ENCODE results near the gene MORN5.
A peak's percentile ranks its signal among the peaks of the same experiment; 100 is the strongest.

MORN5 gene

DNA sequence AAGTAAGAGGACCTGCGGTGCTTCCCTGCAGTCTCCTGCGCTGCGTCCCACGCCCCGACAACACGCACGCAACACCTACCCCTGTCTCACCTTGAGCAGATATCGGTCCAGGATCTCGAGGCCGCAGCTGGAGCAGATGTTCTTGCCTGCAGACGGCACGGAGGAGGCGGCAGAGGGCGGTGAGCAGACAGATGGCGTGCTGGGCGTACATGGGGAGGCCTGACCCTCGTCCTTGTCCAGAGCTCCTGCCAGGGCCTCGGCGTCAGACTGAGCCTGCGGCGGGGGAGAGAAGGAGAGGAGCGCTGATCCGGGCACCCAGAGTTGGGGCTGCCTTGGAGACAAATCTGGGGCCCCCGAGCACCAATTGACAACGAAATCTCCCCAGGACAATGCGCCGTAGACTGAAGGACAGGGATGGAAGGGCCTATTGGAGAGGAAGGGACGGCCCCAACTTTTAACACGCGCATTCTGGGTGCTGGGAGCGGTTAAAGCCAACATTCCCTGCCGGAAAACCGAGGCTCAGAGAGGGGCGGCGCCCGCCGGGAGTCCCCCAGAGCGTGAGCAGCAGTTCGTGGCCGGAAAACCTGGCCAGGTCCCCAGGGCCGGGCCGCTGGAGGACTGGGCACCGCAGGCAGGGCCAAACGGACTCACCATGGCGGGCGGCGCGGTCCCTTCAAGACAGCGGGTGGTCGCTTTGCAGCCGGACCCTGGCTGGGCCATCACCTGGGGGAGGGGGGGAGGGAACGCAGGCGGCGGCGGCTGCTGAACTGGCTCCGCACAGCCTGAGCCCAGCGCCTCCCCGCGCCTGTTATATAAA is 67.3 kb downstream of the MORN5 start (continued):
- TF ChIP-seq, protein P1, sequence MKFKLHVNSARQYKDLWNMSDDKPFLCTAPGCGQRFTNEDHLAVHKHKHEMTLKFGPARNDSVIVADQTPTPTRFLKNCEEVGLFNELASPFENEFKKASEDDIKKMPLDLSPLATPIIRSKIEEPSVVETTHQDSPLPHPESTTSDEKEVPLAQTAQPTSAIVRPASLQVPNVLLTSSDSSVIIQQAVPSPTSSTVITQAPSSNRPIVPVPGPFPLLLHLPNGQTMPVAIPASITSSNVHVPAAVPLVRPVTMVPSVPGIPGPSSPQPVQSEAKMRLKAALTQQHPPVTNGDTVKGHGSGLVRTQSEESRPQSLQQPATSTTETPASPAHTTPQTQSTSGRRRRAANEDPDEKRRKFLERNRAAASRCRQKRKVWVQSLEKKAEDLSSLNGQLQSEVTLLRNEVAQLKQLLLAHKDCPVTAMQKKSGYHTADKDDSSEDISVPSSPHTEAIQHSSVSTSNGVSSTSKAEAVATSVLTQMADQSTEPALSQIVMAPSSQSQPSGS (tag by site-specific recombination; IDR thresholded peaks at IDR 0.05; ENCODE audit: low read depth): no peak
- no peak for TF ChIP-seq ZNF416 (tag by site-specific recombination; IDR thresholded peaks at IDR 0.05)

DNA sequence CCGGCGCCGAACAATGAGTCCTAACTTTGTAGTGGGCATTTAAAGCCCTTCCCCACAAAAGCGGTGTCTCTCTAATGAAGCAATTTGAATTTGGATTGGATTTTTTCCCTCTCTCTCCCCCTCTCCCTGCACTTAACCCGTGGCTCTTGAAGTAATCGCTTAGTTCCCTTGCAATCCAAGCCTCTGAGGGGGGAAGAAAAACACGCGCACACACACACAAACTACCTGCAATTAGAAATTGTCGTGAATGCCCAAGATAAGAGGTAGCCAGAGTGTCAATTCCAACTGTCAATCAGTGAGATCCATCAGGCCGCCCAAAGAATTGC is 67.8 kb downstream of the MORN5 start:
- H3K4me1 ChIP-seq (ENCODE audit: control insufficient read depth, insufficient read depth, low read length): no peaks in the 10 kb centered on the region
- POLR2A ChIA-PET: interaction anchor here (1.9 kb wide), 1 partner anchor 13 kb away, joined by 8 read pairs; no protein-coding TSS in a partner anchor
- H3K9me3 ChIP-seq (ENCODE audit: control insufficient read depth, insufficient read depth, low read depth, low read length): no peaks in the 10 kb centered on the region
- no peak overlapping the region for H3K4me3 ChIP-seq (ENCODE audit: low read depth, low read length)
- TF ChIP-seq, protein P2, sequence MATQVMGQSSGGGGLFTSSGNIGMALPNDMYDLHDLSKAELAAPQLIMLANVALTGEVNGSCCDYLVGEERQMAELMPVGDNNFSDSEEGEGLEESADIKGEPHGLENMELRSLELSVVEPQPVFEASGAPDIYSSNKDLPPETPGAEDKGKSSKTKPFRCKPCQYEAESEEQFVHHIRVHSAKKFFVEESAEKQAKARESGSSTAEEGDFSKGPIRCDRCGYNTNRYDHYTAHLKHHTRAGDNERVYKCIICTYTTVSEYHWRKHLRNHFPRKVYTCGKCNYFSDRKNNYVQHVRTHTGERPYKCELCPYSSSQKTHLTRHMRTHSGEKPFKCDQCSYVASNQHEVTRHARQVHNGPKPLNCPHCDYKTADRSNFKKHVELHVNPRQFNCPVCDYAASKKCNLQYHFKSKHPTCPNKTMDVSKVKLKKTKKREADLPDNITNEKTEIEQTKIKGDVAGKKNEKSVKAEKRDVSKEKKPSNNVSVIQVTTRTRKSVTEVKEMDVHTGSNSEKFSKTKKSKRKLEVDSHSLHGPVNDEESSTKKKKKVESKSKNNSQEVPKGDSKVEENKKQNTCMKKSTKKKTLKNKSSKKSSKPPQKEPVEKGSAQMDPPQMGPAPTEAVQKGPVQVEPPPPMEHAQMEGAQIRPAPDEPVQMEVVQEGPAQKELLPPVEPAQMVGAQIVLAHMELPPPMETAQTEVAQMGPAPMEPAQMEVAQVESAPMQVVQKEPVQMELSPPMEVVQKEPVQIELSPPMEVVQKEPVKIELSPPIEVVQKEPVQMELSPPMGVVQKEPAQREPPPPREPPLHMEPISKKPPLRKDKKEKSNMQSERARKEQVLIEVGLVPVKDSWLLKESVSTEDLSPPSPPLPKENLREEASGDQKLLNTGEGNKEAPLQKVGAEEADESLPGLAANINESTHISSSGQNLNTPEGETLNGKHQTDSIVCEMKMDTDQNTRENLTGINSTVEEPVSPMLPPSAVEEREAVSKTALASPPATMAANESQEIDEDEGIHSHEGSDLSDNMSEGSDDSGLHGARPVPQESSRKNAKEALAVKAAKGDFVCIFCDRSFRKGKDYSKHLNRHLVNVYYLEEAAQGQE (tag by site-specific recombination; IDR thresholded peaks at IDR 0.05): no peak
- TF ChIP-seq ZNF843 (tag by site-specific recombination; IDR thresholded peaks at IDR 0.05): no peak
- TF ChIP-seq, protein P3, sequence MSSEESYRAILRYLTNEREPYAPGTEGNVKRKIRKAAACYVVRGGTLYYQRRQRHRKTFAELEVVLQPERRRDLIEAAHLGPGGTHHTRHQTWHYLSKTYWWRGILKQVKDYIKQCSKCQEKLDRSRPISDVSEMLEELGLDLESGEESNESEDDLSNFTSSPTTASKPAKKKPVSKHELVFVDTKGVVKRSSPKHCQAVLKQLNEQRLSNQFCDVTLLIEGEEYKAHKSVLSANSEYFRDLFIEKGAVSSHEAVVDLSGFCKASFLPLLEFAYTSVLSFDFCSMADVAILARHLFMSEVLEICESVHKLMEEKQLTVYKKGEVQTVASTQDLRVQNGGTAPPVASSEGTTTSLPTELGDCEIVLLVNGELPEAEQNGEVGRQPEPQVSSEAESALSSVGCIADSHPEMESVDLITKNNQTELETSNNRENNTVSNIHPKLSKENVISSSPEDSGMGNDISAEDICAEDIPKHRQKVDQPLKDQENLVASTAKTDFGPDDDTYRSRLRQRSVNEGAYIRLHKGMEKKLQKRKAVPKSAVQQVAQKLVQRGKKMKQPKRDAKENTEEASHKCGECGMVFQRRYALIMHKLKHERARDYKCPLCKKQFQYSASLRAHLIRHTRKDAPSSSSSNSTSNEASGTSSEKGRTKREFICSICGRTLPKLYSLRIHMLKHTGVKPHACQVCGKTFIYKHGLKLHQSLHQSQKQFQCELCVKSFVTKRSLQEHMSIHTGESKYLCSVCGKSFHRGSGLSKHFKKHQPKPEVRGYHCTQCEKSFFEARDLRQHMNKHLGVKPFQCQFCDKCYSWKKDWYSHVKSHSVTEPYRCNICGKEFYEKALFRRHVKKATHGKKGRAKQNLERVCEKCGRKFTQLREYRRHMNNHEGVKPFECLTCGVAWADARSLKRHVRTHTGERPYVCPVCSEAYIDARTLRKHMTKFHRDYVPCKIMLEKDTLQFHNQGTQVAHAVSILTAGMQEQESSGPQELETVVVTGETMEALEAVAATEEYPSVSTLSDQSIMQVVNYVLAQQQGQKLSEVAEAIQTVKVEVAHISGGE (tag by site-specific recombination; conservative IDR thresholded peaks at IDR 0.05; ENCODE audit: low read depth): peak; percentile 53
- TF ChIP-seq GLIS1 (tag by site-specific recombination; IDR thresholded peaks at IDR 0.05): peak; percentile 82
- TF ChIP-seq SP2 (tag by site-specific recombination; IDR thresholded peaks at IDR 0.05): no peak
- TF ChIP-seq ZNF169 (tag by site-specific recombination; IDR thresholded peaks at IDR 0.05): no peak
- TF ChIP-seq ZNF324 (tag by site-specific recombination; IDR thresholded peaks at IDR 0.05): no peak
- TF ChIP-seq, protein P4, sequence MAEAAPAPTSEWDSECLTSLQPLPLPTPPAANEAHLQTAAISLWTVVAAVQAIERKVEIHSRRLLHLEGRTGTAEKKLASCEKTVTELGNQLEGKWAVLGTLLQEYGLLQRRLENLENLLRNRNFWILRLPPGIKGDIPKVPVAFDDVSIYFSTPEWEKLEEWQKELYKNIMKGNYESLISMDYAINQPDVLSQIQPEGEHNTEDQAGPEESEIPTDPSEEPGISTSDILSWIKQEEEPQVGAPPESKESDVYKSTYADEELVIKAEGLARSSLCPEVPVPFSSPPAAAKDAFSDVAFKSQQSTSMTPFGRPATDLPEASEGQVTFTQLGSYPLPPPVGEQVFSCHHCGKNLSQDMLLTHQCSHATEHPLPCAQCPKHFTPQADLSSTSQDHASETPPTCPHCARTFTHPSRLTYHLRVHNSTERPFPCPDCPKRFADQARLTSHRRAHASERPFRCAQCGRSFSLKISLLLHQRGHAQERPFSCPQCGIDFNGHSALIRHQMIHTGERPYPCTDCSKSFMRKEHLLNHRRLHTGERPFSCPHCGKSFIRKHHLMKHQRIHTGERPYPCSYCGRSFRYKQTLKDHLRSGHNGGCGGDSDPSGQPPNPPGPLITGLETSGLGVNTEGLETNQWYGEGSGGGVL (tag by site-specific recombination; IDR thresholded peaks at IDR 0.05): peak; percentile 20; the same call in 1 of the 2 replicates
- TF ChIP-seq ZNF76 (tag by site-specific recombination; IDR thresholded peaks at IDR 0.05; ENCODE audit: borderline replicate concordance, low read depth): no peak
- TF ChIP-seq WT1 (tag by site-specific recombination; IDR thresholded peaks at IDR 0.05): no peak
- CTCF ChIA-PET: no interaction called here
- H3K27ac ChIP-seq (ENCODE audit: extremely low read depth, low read depth, low read length): no peak overlapping the region
- H3K36me3 ChIP-seq (ENCODE audit: control insufficient read depth in 2 of 2, insufficient read depth in 1 of 2, low read length in 2 of 2): no peaks in the 10 kb centered on the region

Data from HEK293 (cell line).